GM12865 (cell line): Measurements from ENCODE around the gene SH2B3.

Experiments
- DNase-seq: peaks from one replicate; pipeline ENCODE4 v3.0.0; 2010; ENCODE audit warnings: low read depth
- H3K4me3 ChIP-seq: 2 replicates; pipeline ENCODE4 v1.5.1; 2011; ENCODE audit warnings: mild to moderate bottlenecking, low read depth, low read length, control low read depth
- CTCF ChIP-seq: IDR thresholded peaks from 2 replicates; pipeline ENCODE4 v1.5.1; 2011; ENCODE audit warnings: low read length, control low read depth, low read depth, inconsistent platforms; ENCODE audit not compliant: insufficient read depth; ENCODE audit errors: missing control alignments

SH2B3 gene

GRCh38 chr12:111362687-111363475 lies 42.8 kb upstream of the SH2B3 start:
- no peak overlapping the region for H3K4me3 ChIP-seq
- TF ChIP-seq CTCF = no peak
- DNase-seq = no peak

GRCh38 chr12:111363578-111363977 lies 42.1 kb upstream of the SH2B3 start:
- H3K4me3 ChIP-seq = no peak overlapping the region
- no peak for DNase-seq
- TF ChIP-seq CTCF = no peak

- no peak for TF ChIP-seq CTCF
- DNase-seq = no peak
- H3K4me3 ChIP-seq = no peak overlapping the region
Observed at GRCh38 chr12:111366075-111366474, 39.6 kb upstream of the SH2B3 start.

- no peak for DNase-seq
- H3K4me3 ChIP-seq = no peak overlapping the region
- TF ChIP-seq CTCF = no peak
Observed at GRCh38 chr12:111366583-111366982, 39.1 kb upstream of the SH2B3 start.

GRCh38 chr12:111367661-111368221 lies 38.0 kb upstream of the SH2B3 start:
- no peak overlapping the region for H3K4me3 ChIP-seq
- DNase-seq = no peak
- TF ChIP-seq CTCF = no peak

GRCh38 chr12:111368291-111368787 lies 37.4 kb upstream of the SH2B3 start:
- no peak for DNase-seq
- H3K4me3 ChIP-seq = peak overlapping the region; percentile 66
- no peak for TF ChIP-seq CTCF
